ENCODE results near the gene NAV3.

- TF ChIP-seq CTCF (IDR thresholded peaks at IDR 0.05) (no peak), EZH2 (IDR thresholded peaks at IDR 0.05; ENCODE audit: borderline replicate concordance, insufficient read depth, low read depth, low read length, poor library complexity, severe bottlenecking) (no peak)
Measured at GRCh38 chr12:77946541-77947061, 115.9 kb downstream of the NAV3 start.
